ENCODE measurements around the gene TADA1. TPM values are rescaled to one million over a fixed set of nuclear protein-coding genes. Genes with fewer than 3 reads are reported as not detected.

TADA1 gene
- total RNA-seq, 3 donors from 2014 or later (not counting 1 experiment from before 2014, with no cell fraction given), result 11.7 to 13.7 (median 12.5) TPM

- TF ChIP-seq, protein P1, sequence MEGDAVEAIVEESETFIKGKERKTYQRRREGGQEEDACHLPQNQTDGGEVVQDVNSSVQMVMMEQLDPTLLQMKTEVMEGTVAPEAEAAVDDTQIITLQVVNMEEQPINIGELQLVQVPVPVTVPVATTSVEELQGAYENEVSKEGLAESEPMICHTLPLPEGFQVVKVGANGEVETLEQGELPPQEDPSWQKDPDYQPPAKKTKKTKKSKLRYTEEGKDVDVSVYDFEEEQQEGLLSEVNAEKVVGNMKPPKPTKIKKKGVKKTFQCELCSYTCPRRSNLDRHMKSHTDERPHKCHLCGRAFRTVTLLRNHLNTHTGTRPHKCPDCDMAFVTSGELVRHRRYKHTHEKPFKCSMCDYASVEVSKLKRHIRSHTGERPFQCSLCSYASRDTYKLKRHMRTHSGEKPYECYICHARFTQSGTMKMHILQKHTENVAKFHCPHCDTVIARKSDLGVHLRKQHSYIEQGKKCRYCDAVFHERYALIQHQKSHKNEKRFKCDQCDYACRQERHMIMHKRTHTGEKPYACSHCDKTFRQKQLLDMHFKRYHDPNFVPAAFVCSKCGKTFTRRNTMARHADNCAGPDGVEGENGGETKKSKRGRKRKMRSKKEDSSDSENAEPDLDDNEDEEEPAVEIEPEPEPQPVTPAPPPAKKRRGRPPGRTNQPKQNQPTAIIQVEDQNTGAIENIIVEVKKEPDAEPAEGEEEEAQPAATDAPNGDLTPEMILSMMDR (IDR thresholded peaks at IDR 0.05), result no peak
- no peak overlapping the region for H3K4me3 Mint-ChIP-seq
These were observed 19.7 kb upstream of the TADA1 start for GRCh38 chr1:166895766-166896165.

DNA sequence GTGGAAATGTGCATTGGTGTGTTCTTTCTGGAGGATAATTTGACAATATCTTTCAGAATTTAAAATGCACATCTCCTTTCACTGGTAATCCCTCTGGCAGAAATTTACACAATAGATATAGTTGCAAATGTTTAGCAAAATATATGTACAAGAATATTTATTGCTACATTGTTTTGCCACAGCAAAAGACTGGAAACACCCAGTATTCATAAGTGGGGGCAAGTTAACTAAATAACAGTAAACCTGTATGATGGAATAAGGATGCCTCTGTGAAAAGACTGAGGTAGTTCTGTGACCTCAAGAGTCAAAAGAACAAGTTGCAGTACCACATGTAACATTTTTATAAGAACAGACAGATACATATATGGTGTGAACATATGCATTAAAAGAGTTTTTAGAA lies 13.7 kb upstream of the TADA1 start:
- TF ChIP-seq, protein P1 (IDR thresholded peaks at IDR 0.05), result no peak
- no peaks in the 10 kb centered on the region for H3K27me3 ChIP-seq (ENCODE audit: control insufficient read depth, insufficient read depth, low read length)
- intact Hi-C loops (cut with micrococcal nuclease), result no loop called here
- Mint-ChIP-seq H3K4me1 (peaks cover 11 to 12% of the 10 kb centered on the region in 2 donors), H3K4me3 (no peak overlapping the region), H3K9me3 (no peaks in the 10 kb centered on the region), H3K27ac (no peak overlapping the region), H3K36me3 (no peaks in the 10 kb centered on the region), H3K27me3 (ENCODE audit: low read depth in 2 of 2) (peaks cover 13 to 28% of the 10 kb centered on the region in 2 donors)
- H3K4me1 ChIP-seq (ENCODE audit: control insufficient read depth, insufficient read depth, low read length), result peaks cover 5% of the 10 kb centered on the region
- ATAC-seq (no peak), DNase-seq (no peak)
- H3K27ac ChIP-seq (ENCODE audit: low read length), result no peak overlapping the region
- no peaks in the 10 kb centered on the region for H3K9me3 ChIP-seq (ENCODE audit: control insufficient read depth, insufficient read depth, low read length)
- no peak overlapping the region for H3K4me3 ChIP-seq (ENCODE audit: low read length)
- H3K36me3 ChIP-seq (ENCODE audit: control insufficient read depth, insufficient read depth, low read length), result no peaks in the 10 kb centered on the region

More at GRCh38 chr1:166895766-166896165, 19.7 kb upstream of the TADA1 start:
- H3K27ac ChIP-seq (ENCODE audit: low read length), result no peak overlapping the region
- H3K36me3 ChIP-seq (ENCODE audit: control insufficient read depth, insufficient read depth, low read length), result no peaks in the 10 kb centered on the region
- no peaks in the 10 kb centered on the region for H3K4me1 Mint-ChIP-seq
- ATAC-seq (no peak), DNase-seq (no peak)
- 83% methylated on average over 3 of the region's 4 CpGs for WGBS (ENCODE audit: insufficient coverage)
- H3K27me3 Mint-ChIP-seq (ENCODE audit: low read depth in 2 of 2), result peaks cover 22 to 40% of the 10 kb centered on the region in 2 donors
- no peaks in the 10 kb centered on the region for H3K4me1 ChIP-seq (ENCODE audit: control insufficient read depth, insufficient read depth, low read length)
- peaks cover 4% of the 10 kb centered on the region for H3K9me3 ChIP-seq (ENCODE audit: control insufficient read depth, insufficient read depth, low read length)
- no peak overlapping the region for H3K27ac Mint-ChIP-seq
- H3K9me3 Mint-ChIP-seq, result no peaks in the 10 kb centered on the region
- H3K27me3 ChIP-seq (ENCODE audit: control insufficient read depth, insufficient read depth, low read length), result no peaks in the 10 kb centered on the region
- H3K36me3 Mint-ChIP-seq, result no peaks in the 10 kb centered on the region
- intact Hi-C loops (cut with micrococcal nuclease), result no loop called here
- no peak overlapping the region for H3K4me3 ChIP-seq (ENCODE audit: low read length)

GRCh38 chr1:166888373-166889111 lies 12.5 kb upstream of the TADA1 start:
- intact Hi-C loops (cut with micrococcal nuclease), result no loop called here
- Histone ChIP-seq H3K27ac (ENCODE audit: low read length) (no peak overlapping the region), H3K4me1 (ENCODE audit: control insufficient read depth, insufficient read depth, low read length) (peaks cover 16% of the 10 kb centered on the region), H3K36me3 (ENCODE audit: control insufficient read depth, insufficient read depth, low read length) (no peaks in the 10 kb centered on the region), H3K4me3 (ENCODE audit: low read length) (no peak overlapping the region), H3K9me3 (ENCODE audit: control insufficient read depth, insufficient read depth, low read length) (no peaks in the 10 kb centered on the region), H3K27me3 (ENCODE audit: control insufficient read depth, insufficient read depth, low read length) (peaks cover 7% of the 10 kb centered on the region)
- no peak overlapping the region for H3K4me3 Mint-ChIP-seq
- peaks cover 14 to 21% of the 10 kb centered on the region in 2 donors for H3K27me3 Mint-ChIP-seq (ENCODE audit: low read depth in 2 of 2)
- 85% methylated on average over 3 of the region's 4 CpGs for WGBS (ENCODE audit: insufficient coverage)
- H3K36me3 Mint-ChIP-seq, result no peaks in the 10 kb centered on the region
- ATAC-seq (no peak), DNase-seq (no peak)
- no peak overlapping the region for H3K27ac Mint-ChIP-seq
- TF ChIP-seq, protein P1 (IDR thresholded peaks at IDR 0.05), result no peak
- no peaks in the 10 kb centered on the region for H3K9me3 Mint-ChIP-seq
- peaks cover 20 to 24% of the 10 kb centered on the region in 2 donors for H3K4me1 Mint-ChIP-seq

DNA sequence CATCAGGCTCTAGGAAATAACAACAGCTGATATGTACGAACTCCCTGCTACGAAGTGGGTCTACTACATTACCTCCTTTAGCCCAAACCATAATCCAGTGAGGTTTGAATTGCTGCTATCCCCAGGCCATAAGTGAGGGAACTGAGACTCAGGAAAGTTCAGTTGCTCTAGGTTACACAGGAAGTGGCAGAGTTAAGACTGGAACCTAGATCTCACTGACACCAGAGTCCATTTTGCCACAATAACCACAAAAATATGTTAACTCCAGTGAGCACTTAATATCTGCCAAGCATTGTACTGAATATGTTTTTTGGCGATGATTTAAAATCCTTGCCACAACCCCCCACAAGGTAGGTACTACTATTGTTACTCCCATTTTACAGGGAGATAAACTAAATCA lies 8.9 kb upstream of the TADA1 start:
- Histone ChIP-seq H3K4me3 (ENCODE audit: low read length) (no peak overlapping the region), H3K4me1 (ENCODE audit: control insufficient read depth, insufficient read depth, low read length) (peaks cover 16% of the 10 kb centered on the region), H3K9me3 (ENCODE audit: control insufficient read depth, insufficient read depth, low read length) (no peaks in the 10 kb centered on the region), H3K36me3 (ENCODE audit: control insufficient read depth, insufficient read depth, low read length) (no peaks in the 10 kb centered on the region), H3K27me3 (ENCODE audit: control insufficient read depth, insufficient read depth, low read length) (peaks cover 7% of the 10 kb centered on the region), H3K27ac (ENCODE audit: low read length) (no peak overlapping the region)
- peaks cover 22 to 26% of the 10 kb centered on the region in 2 donors for H3K4me1 Mint-ChIP-seq
- H3K27me3 Mint-ChIP-seq (ENCODE audit: low read depth in 2 of 2), result peaks cover 8 to 15% of the 10 kb centered on the region in 2 donors
- intact Hi-C loops (cut with micrococcal nuclease), result no loop called here
- DNase-seq (no peak), ATAC-seq (peak; percentile 52 to 73 (median 72))
- no peak overlapping the region for H3K27ac Mint-ChIP-seq
- H3K36me3 Mint-ChIP-seq, result no peaks in the 10 kb centered on the region
- H3K9me3 Mint-ChIP-seq, result no peaks in the 10 kb centered on the region
- TF ChIP-seq, protein P1 (IDR thresholded peaks at IDR 0.05), result no peak
- H3K4me3 Mint-ChIP-seq, result peak overlapping the region; percentile 43
- 68% methylated on average over 2 of the region's 3 CpGs for WGBS (ENCODE audit: insufficient coverage)

Data from natural killer cell (primary cell).